Raji (cell line): ENCODE data around the gene SEC14L2.

Experiments
- POLR2A ChIP-seq: IDR thresholded peaks from 2 replicates; pipeline ENCODE4 v1.6.1; 2011; ENCODE audit warnings: low read depth, low read length, control low read depth; ENCODE audit not compliant: insufficient read depth

Gene SEC14L2

DNA sequence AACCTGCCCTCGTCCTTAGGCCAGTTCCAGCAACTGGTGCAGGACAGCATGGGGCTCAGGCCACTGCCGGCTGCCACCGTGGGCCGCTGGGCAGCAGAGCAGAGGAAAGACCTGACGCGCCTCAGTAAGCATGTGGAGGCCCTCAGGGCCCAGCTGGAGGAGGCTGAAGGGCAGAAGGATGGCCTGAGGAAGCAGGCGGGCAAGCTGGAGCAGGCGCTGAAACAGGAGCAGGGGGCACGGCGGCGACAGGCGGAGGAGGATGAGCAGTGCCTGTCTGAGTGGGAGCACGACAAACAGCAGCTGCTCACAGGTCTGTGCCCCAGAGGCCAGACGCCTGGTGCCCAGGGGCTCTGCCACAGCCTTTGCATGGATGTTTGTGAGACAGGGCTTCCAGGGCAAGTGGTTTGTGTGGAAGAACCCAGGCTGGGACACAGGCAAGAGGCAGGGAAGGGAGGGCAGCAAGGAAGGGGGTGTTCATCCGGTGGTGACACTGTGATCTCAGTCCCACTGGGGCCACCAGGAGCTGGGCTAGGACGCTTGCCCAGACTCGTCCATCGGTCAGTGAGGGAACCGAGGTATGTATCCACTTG is 26.1 kb upstream of the SEC14L2 start:
- TF ChIP-seq POLR2A: no peak

- TF ChIP-seq POLR2A: no peak
Observed at GRCh38 chr22:30371321-30371720, 25.5 kb upstream of the SEC14L2 start.

- no peak for TF ChIP-seq POLR2A
Observed at GRCh38 chr22:30371981-30372380, 24.8 kb upstream of the SEC14L2 start.

GRCh38 chr22:30372915-30373314 is 23.9 kb upstream of the SEC14L2 start:
- TF ChIP-seq POLR2A: no peak

GRCh38 chr22:30373331-30374325 is 23.2 kb upstream of the SEC14L2 start:
- TF ChIP-seq POLR2A: no peak

DNA sequence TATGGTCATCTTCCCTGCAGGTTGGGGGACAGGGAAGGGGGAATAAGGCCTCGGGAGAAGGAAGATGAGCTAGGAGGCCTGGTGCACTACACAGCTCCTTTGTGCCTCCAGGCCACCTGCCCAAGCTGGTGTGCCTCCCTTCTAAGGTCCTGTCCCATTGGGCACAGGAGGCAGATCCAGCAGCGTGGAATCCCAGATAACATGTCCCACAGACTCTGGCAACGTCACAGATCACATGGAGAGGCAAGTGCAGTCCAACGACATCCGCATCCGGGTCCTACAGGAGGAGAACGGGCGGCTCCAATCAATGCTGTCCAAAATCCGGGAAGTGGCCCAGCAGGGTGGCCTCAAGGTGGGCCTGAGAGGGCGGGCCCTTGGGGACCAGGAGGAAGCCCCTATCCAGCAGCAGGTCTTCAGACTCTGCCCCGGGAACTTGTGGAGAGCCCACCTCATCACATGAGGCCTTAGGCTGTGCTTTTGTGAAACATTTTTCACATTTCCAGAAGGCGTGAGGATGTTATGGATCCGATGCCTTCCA is 21.4 kb upstream of the SEC14L2 start:
- TF ChIP-seq POLR2A: no peak

DNA sequence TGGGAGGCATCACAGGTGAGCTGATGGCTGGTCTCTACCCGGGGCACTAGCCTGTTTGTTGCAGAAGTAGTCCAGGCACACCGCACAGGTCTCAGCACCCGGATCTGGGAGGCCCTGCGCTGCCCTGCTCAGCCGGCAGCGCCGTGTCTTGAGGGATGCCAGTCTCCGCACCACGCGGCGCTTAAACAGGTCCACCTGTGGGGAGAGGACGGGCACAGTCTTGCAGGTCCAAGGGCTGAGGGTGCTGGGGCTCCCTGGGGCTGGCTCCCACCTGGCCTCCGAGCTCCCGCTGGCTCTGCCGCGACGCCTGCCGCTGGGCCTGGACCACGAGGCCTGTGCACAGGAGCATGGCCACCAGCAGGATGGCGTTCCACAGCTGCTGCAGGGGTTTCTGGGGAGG is 16.8 kb upstream of the SEC14L2 start:
- TF ChIP-seq POLR2A: no peak

DNA sequence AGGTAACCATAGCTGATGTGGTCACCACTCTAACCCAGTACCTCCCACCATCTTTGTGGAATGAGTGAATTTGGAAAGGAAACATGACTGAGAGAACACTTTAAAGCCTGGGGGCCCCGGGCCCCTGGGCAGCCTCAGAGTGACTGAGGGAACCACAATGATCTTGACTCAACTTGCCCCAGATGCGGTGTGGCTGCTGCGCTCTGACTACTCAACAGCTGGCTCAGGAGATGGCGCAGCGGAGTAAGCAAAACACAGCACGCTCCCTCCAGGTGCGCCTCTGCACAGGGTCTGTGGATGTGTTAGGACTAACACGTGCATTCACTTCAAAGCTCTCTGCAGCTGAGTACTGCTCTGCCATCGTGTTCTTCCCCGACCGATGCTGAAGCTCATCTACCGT is 15.6 kb upstream of the SEC14L2 start:
- no peak for TF ChIP-seq POLR2A

- no peak for TF ChIP-seq POLR2A
Observed at GRCh38 chr22:30382340-30382739, 14.5 kb upstream of the SEC14L2 start.

- TF ChIP-seq POLR2A: no peak
Observed at GRCh38 chr22:30383061-30383460, 13.8 kb upstream of the SEC14L2 start.

DNA sequence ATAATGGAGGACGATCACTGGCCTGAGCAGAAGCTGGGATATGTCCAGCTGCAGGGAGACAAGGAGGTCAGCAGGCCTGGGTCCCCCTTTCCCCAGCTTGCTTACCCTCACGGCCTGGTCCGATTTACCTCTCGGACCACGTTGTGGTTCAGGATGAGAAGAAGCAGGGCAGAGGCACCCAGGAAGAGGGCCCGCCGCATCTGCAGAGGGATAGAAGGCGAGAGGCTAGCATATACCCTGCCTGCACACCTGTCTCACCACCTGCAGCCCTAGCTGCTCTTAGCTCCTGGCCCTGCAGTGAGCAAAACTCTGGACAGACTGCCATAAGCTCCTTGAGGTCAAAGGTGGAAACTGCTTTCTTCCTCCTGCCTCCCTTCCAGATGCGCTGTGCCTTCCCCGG is 10.9 kb upstream of the SEC14L2 start:
- TF ChIP-seq POLR2A: no peak

GRCh38 chr22:30386608-30386959 is 10.2 kb upstream of the SEC14L2 start:
- TF ChIP-seq POLR2A: no peak; the same call in 1 of the 2 replicates

DNA sequence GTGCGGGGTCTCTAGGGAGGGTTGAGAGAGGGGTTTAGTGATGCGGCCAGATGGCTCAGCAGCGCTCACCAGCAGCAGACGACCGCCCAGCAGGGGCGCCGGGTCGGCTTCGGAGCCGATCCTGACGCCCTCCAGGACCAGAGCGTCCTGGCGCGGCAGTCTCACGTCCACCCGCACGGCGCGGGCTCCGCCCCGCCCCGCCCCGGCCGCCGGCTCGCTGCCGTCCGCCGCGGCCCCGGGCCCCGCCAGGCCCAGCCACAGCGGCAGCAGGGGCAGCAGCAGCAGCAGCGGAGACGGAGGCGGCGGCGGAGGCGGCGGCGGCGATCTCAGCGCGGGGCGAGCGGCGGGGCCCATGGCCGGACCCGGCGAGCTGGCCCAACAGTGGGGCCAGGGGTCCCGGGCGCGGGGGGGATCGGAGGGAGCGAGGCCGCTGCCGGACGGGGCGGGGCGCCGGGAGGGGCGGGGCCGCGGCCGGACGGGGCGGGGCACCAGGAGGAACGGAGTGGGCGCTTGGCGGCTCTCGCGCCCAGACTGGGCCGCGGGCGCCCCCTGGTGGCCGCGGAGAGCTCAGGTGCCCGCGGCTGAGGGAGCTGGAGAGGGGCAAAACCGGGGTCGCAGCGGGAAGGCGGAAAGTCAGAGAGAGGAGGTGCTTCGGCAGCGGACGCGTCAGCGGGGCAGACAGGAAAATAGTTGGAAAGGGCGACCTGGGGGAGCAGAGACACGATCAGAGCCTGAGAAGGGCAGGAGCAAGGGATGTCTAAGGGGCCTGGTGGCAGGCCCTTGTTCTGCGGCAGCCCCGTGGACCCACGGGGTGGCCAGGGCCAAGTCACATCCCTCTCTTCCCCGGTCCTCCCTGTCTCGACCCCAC is 9.6 kb upstream of the SEC14L2 start, which contains the start of gene RNF215:
TSS of gene RNF215 (minus strand) at position 452 of the 868 bp plus-strand sequence. CDS start at position 354, 98 bp downstream.
- peak; percentile 36; the same call in 1 of the 2 replicates for TF ChIP-seq POLR2A

DNA sequence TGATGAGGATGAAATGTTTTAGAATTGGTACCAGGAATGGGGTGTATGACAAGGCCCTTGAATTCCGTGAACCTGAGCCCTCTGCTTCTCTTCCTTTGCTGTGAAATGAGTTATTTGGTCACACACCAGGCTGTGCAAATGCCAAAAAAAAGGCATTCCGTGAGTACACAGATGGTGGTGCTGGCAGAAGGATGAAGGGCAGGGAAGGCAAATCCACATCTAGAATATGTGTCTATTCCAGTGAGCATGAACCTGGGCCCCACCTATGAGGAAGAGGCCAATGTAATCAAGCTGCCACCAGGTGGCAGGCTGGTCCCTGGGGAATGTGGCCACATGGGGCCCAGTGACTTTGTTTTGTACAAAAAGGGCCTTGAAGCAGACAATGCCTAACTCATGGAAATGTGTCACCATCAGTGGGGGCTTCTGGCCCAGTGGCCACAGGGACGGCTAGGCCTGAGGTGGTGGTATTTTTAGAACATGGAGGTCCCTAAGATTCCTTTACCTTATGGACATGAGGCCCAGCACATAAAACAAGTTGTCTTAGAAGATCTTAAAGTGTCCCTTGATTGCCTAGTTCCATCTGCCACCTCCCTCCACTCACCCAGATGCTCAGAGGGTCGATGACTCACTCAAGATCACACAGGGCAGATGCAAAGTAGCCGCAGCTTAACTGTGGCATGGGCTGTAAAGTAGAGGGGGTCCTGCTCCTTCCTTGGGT is 5.7 kb upstream of the SEC14L2 start:
- peak; percentile 25; the same call in 1 of the 2 replicates for TF ChIP-seq POLR2A
